Endothelial cell of umbilical vein (primary cell): ENCODE measurements around the gene LCE6A. TPM values are rescaled to one million over a fixed set of nuclear protein-coding genes. Genes with fewer than 3 reads are reported as not detected.

ENCODE experiments used
- BruUV-seq: library from RNA; stranded (reverse); fragments of 400-500 nt; replicated peaks from 2 replicates; lab custom pipeline; 2021; lab: Mats Ljungman, UMichigan
- CTCF ChIA-PET: fragments of 300-600, 350-600 bp; sonication (Branson Sonifier 250); formaldehyde crosslinking; loops from one replicate; lab custom pipeline; 2021; ENCODE audit warnings: antibody characterized with exemption, inconsistent platforms; lab: Charles Lee
- POLR2A ChIA-PET: fragments of 300-600, 350-600 bp; sonication (Branson Sonifier 250); formaldehyde crosslinking; loops from one replicate; lab custom pipeline; 2021; ENCODE audit warnings: antibody characterized with exemption, inconsistent platforms; lab: Charles Lee
- DNase-seq: peaks from one replicate; pipeline ENCODE4 v3.0.0-alpha.2; 2011; ENCODE audit warnings: low read depth, low spot score
- FAIRE-seq: peaks from 2 replicates; lab custom pipeline; 2011; peaks lifted over from hg19 to GRCh38; lab: Jason Lieb, UNC
- H2AFZ ChIP-seq: 2 replicates; pipeline ENCODE4 v1.6.0; 2012; ENCODE audit warnings: low read depth, low read length, control low read depth, inconsistent platforms
- H3K27ac ChIP-seq: 2 replicates; pipeline ENCODE4 v1.5.1; 2011; ENCODE audit warnings: low read depth, mild to moderate bottlenecking, control low read depth, low read length, moderate library complexity; ENCODE audit not compliant: insufficient read depth
- H3K27me3 ChIP-seq, 2 experiments: 2 replicates each; pipeline versions ENCODE4 v1.6.0 to v1.6.1; 2011; ENCODE audit warnings: low read length in 2 of 2, mixed read lengths in 1 of 2; ENCODE audit not compliant: control insufficient read depth in 2 of 2, insufficient read depth in 2 of 2
- H3K36me3 ChIP-seq, 2 experiments: 2 replicates in 1 of 2; 3 replicates in 1 of 2; pipeline ENCODE4 v1.5.1; 2011; ENCODE audit warnings: low read length in 2 of 2, mild to moderate bottlenecking in 1 of 2, moderate library complexity in 1 of 2; ENCODE audit not compliant: control insufficient read depth in 2 of 2, insufficient read depth in 2 of 2; ENCODE audit errors: extremely low read depth in 1 of 2
- H3K4me1 ChIP-seq: 3 replicates; pipeline ENCODE4 v1.5.1; 2011; ENCODE audit warnings: mild to moderate bottlenecking, low read length; ENCODE audit not compliant: control insufficient read depth, insufficient read depth; ENCODE audit errors: extremely low read depth
- H3K4me2 ChIP-seq: 2 replicates; pipeline ENCODE4 v1.6.1; 2011; ENCODE audit warnings: low read length, control low read depth, mixed read lengths; ENCODE audit not compliant: insufficient read depth
- H3K4me3 ChIP-seq, 3 experiments: fragments of 200-600 bp in 1 of 3; sonication (generic), shearing (Covaris generic) in 1 of 3; replicated peaks in 1 of 3; 2 replicates each; pipeline ENCODE4 v1.5.1; 2011 to 2016; ENCODE audit warnings: control low read depth in 3 of 3, low read length in 3 of 3, mild to moderate bottlenecking in 2 of 3, inconsistent platforms in 1 of 3, low read depth in 1 of 3, moderate library complexity in 1 of 3; ENCODE audit not compliant: insufficient read depth in 1 of 3
- H3K79me2 ChIP-seq: 2 replicates; pipeline ENCODE4 v1.6.0; 2012; ENCODE audit warnings: low read length, inconsistent platforms; ENCODE audit not compliant: control insufficient read depth, insufficient read depth
- H3K9ac ChIP-seq: replicated peaks from 2 replicates; pipeline ENCODE3; 2011; ENCODE audit warnings: low read length, control low read depth; ENCODE audit not compliant: insufficient read depth; ENCODE audit errors: extremely low read depth
- H3K9me1 ChIP-seq: replicated peaks from 3 replicates; pipeline ENCODE4 v1.6.0; 2011; ENCODE audit warnings: mild to moderate bottlenecking, low read length; ENCODE audit not compliant: control insufficient read depth, insufficient read depth; ENCODE audit errors: extremely low read depth
- H3K9me3 ChIP-seq: replicated peaks from 2 replicates; pipeline ENCODE4 v1.5.1; 2012; ENCODE audit warnings: low read length, inconsistent platforms; ENCODE audit not compliant: control insufficient read depth, insufficient read depth
- H4K20me1 ChIP-seq: replicated peaks from 2 replicates; pipeline ENCODE3; 2011; ENCODE audit warnings: mild to moderate bottlenecking, low read length; ENCODE audit not compliant: control insufficient read depth, insufficient read depth; ENCODE audit errors: extremely low read depth
- EZH2 ChIP-seq: IDR thresholded peaks from 2 replicates; pipeline ENCODE4 v1.6.1; 2012; ENCODE audit warnings: borderline replicate concordance, low read depth, mild to moderate bottlenecking, moderate library complexity, low read length, inconsistent platforms; ENCODE audit not compliant: severe bottlenecking
- FOS ChIP-seq: IDR thresholded peaks from 2 replicates; pipeline ENCODE4 v1.6.1; 2011; ENCODE audit warnings: mild to moderate bottlenecking, low read length, moderate library complexity, borderline replicate concordance; ENCODE audit not compliant: insufficient read depth
- GATA2 ChIP-seq: IDR thresholded peaks from 2 replicates; pipeline ENCODE4 v1.7.0; 2011; ENCODE audit warnings: low read depth, mild to moderate bottlenecking, moderate library complexity, mixed read lengths, low read length; ENCODE audit not compliant: insufficient read length, insufficient read depth
- JUN ChIP-seq: IDR thresholded peaks from 2 replicates; pipeline ENCODE4 v1.6.1; 2011; ENCODE audit warnings: borderline replicate concordance, low read depth; ENCODE audit not compliant: insufficient read length, insufficient read depth
- MYC ChIP-seq: IDR thresholded peaks from one replicate; pipeline ENCODE4 v1.6.1; 2011; ENCODE audit warnings: mild to moderate bottlenecking, low read depth, low read length
- POLR2A ChIP-seq: IDR thresholded peaks from 2 replicates; pipeline ENCODE4 v1.6.1; 2012; ENCODE audit warnings: low read depth, mild to moderate bottlenecking, control low read depth, low read length
- POLR2AphosphoS5 ChIP-seq: IDR thresholded peaks from 2 replicates; pipeline ENCODE4 v1.6.1; 2012; ENCODE audit warnings: low read depth, mild to moderate bottlenecking, control low read depth, low read length, moderate library complexity; ENCODE audit not compliant: insufficient read depth
- dilution Hi-C: fragments of 300-500 bp; cut with MboI; formaldehyde crosslinking; loops from one replicate; pipeline ENCODE4 v1.15.0; 2019; ENCODE audit warnings: low sequenced_read_pairs; ENCODE audit not compliant: extremely low pct_ligation_motif_present
- intact Hi-C: fragments of 100-400 bp; cut with micrococcal nuclease; formaldehyde crosslinking; loops from one replicate; pipeline ENCODE4 v1.10.0; 2022
- polyA plus RNA-seq, 4 experiments: library from polyadenylated mRNA; depleted of rRNA in 3 of 4; stranded (reverse) in 3 of 4; unstranded in 1 of 4; fragments of >200 nt; gene quantifications; 2 replicates each; pipeline versions ENCODE4 v1.2.1 to v1.2.3, GENCODE V29; 2011 to 2012; ENCODE audit warnings: missing spikeins in 1 of 4
- total RNA-seq: library from RNA; stranded (reverse); gene quantifications from 2 replicates; pipeline ENCODE4 v1.2.3, GENCODE V29; 2021
- TF ChIP-seq, protein P1 (sequence below), 2 donors: IDR thresholded peaks; 1 replicate in 1 of 2; 2 replicates in 1 of 2; pipeline ENCODE4 v1.5.1; 2011; ENCODE audit warnings: low read length in 2 of 2, mild to moderate bottlenecking in 2 of 2, moderate library complexity in 2 of 2, control low read depth in 1 of 2, inconsistent platforms in 1 of 2, low read depth in 1 of 2; ENCODE audit not compliant: insufficient read depth in 1 of 2; ENCODE audit errors: extremely low read depth in 1 of 2
- TF ChIP-seq, protein P2 (sequence below): IDR thresholded peaks from 2 replicates; pipeline ENCODE4 v1.6.1; 2011; ENCODE audit not compliant: insufficient read depth, insufficient read length

LCE6A gene
- total and polyA plus RNA-seq, 2 donors (not counting 3 experiments of a cell fraction or from before 2014, with no cell fraction given): not detected

DNA sequence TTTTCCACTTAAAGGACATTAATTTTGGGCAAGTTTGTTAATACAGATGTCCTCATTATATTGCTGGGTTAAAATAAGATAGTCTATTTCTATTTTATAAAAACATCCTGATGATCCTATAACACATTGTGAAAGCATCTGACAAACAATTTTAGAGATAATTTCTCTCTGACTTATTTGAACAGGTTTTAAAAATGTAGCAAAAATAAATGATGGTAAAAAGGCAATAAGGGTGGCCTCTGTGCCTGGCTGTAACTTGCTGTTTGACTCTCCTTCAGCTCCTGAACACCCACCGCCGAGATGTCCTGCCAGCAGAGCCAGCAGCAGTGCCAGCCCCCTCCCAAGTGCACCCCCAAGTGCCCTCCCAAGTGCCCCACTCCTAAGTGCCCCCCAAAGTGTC lies 15.5 kb upstream of the LCE6A start, which contains the start of gene LCE1A:
Gene LCE1A (plus strand): TSS at position 301 of the 400 bp plus-strand sequence. CDS start 0 bp downstream, at position 301.
- no peaks in the 10 kb centered on the region for H3K36me3 ChIP-seq
- no peak within 1 kb of the TSS for H3K4me3 ChIP-seq
- no peak for TF ChIP-seq JUN
- no peak for TF ChIP-seq EZH2
- H4K20me1 ChIP-seq: no peaks in the 10 kb centered on the region
- H3K27me3 ChIP-seq: no peaks in the 10 kb centered on the region
- DNase-seq (no peak), FAIRE-seq (no peak)
- ChIA-PET CTCF (no interaction called here), POLR2A (no interaction called here)
- BruUV-seq: no TSS peak
- no peaks in the 10 kb centered on the region for H3K4me1 ChIP-seq
- dilution Hi-C loops: no loop called here
- intact Hi-C loops: no loop called here
- no peaks in the 10 kb centered on the region for H3K9me1 ChIP-seq
- no peak within 1 kb of the TSS for H3K27ac ChIP-seq
- no peak within 1 kb of the TSS for H2AFZ ChIP-seq
- no peak within 1 kb of the TSS for H3K9ac ChIP-seq
- no peaks in the 10 kb centered on the region for H3K9me3 ChIP-seq
- H3K79me2 ChIP-seq: no peaks in the 10 kb centered on the region
- H3K4me2 ChIP-seq: no peak within 1 kb of the TSS

DNA sequence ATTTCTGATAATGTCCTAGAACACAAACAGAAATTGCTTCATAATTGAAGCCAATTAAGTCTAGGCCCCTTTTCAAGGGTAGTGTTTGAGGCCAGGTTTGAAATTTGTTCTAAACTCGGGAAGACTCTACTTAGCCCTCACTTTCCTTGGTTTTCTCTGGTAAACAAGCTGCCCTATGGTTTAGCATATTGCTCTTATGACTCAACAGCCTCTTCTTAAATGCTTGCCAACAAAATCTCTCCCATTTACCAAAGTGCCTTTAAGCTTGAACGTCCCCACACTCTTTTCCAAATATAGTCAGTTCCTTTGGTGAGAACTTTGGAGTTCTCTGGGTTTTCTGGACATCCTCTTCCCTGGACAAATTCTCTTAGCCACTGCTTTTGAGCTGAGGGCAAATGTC lies 5.8 kb upstream of the LCE6A start:
- Histone ChIP-seq H3K79me2 (no peaks in the 10 kb centered on the region), H3K4me2 (no peak overlapping the region), H3K9me1 (no peaks in the 10 kb centered on the region), H2AFZ (no peak overlapping the region), H3K27me3 (no peaks in the 10 kb centered on the region), H3K4me1 (no peaks in the 10 kb centered on the region), H3K27ac (no peak overlapping the region), H3K36me3 (no peaks in the 10 kb centered on the region), H4K20me1 (no peaks in the 10 kb centered on the region), H3K9me3 (no peaks in the 10 kb centered on the region), H3K9ac (no peak overlapping the region), H3K4me3 (no peak overlapping the region)
- dilution Hi-C loops (no loop called here), intact Hi-C loops (no loop called here)
- ChIA-PET POLR2A (no interaction called here), CTCF (no interaction called here)
- TF ChIP-seq, protein P1, sequence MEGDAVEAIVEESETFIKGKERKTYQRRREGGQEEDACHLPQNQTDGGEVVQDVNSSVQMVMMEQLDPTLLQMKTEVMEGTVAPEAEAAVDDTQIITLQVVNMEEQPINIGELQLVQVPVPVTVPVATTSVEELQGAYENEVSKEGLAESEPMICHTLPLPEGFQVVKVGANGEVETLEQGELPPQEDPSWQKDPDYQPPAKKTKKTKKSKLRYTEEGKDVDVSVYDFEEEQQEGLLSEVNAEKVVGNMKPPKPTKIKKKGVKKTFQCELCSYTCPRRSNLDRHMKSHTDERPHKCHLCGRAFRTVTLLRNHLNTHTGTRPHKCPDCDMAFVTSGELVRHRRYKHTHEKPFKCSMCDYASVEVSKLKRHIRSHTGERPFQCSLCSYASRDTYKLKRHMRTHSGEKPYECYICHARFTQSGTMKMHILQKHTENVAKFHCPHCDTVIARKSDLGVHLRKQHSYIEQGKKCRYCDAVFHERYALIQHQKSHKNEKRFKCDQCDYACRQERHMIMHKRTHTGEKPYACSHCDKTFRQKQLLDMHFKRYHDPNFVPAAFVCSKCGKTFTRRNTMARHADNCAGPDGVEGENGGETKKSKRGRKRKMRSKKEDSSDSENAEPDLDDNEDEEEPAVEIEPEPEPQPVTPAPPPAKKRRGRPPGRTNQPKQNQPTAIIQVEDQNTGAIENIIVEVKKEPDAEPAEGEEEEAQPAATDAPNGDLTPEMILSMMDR (IDR thresholded peaks at IDR 0.05; ENCODE audit: extremely low read depth in 1 of 2, insufficient read depth in 1 of 2, low read depth in 1 of 2, low read length in 2 of 2): no peak
- no peak for TF ChIP-seq GATA2
- TF ChIP-seq EZH2: no peak
- no peak for TF ChIP-seq MYC
- TF ChIP-seq, protein P2, sequence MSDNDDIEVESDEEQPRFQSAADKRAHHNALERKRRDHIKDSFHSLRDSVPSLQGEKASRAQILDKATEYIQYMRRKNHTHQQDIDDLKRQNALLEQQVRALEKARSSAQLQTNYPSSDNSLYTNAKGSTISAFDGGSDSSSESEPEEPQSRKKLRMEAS: no peak
- TF ChIP-seq JUN: no peak
- no peak for TF ChIP-seq POLR2A
- no peak for TF ChIP-seq FOS
- no peak for TF ChIP-seq POLR2AphosphoS5
- DNase-seq (no peak), FAIRE-seq (no peak)
- no TSS peak for BruUV-seq
